Mucosa of gallbladder (tissue), 1 donor: Measurements from ENCODE around the gene FAM9A. TPM values are rescaled to one million over a fixed set of nuclear protein-coding genes. Genes with fewer than 3 reads are reported as not detected.

ENCODE experiments used
- total RNA-seq: library from RNA; stranded (reverse); gene quantifications from one replicate; pipeline ENCODE4 v1.2.1, GENCODE V29; 2021
- donor health status: DM: no; HTN: no; CAD: no.

The FAM9A gene
- total RNA-seq, 1 donor from 2014 or later = not detected

Other genes with a start within 250 kb of the FAM9A start
- 2.9 TPM for gene ANOS1, start 69.2 kb downstream of the FAM9A start, total RNA-seq
- gene FAM9B, start 232.7 kb upstream of the FAM9A start, total RNA-seq = not detected